ENCODE results near the gene ORM2.

Gene ORM2

DNA sequence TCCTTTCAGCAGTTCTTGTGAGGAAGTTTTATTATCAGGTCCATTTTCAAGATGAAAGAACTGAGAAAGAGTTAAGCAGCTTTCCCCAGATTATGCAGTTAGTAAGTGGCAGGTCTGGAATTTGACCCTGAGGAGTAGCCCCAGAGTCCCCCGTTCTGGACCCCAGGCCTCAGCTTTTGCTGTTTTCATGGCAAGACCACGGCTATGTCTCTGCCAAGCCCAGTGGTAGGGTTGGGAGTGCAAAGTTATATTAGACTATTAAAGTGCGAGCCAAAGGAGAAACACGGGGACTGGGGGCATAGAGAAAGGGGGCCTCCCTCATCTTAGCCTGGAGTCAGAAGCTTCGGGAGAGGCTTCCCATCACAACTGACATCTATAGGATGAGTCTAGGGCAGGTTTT is 26.1 kb upstream of the ORM2 start:
- FAIRE-seq (no peak), DNase-seq (ENCODE audit: insufficient read length, low spot score) (no peak)
- TF ChIP-seq PAX5 (IDR thresholded peaks at IDR 0.05; ENCODE audit: insufficient read depth, low read length, severe bottlenecking) (no peak), TAF1 (IDR thresholded peaks at IDR 0.05; ENCODE audit: low read depth, low read length) (no peak), POLR2AphosphoS5 (IDR thresholded peaks at IDR 0.05; ENCODE audit: low read depth, low read length) (no peak), POLR2A (IDR thresholded peaks at IDR 0.05; ENCODE audit: low read depth, low read length) (no peak), SPI1 (IDR thresholded peaks at IDR 0.05; ENCODE audit: low read depth, low read length) (no peak), POU2F2 (IDR thresholded peaks at IDR 0.05; ENCODE audit: low read depth, low read length) (no peak)

- DNase-seq (ENCODE audit: insufficient read length, low spot score): no peak
- TF ChIP-seq PAX5 (IDR thresholded peaks at IDR 0.05; ENCODE audit: insufficient read depth, low read length, severe bottlenecking): no peak
- no peak for TF ChIP-seq SPI1 (IDR thresholded peaks at IDR 0.05; ENCODE audit: low read depth, low read length)
- TF ChIP-seq POLR2AphosphoS5 (IDR thresholded peaks at IDR 0.05; ENCODE audit: low read depth, low read length): no peak
- TF ChIP-seq TAF1 (IDR thresholded peaks at IDR 0.05; ENCODE audit: low read depth, low read length): no peak
- no peak for TF ChIP-seq POU2F2 (IDR thresholded peaks at IDR 0.05; ENCODE audit: low read depth, low read length)
- TF ChIP-seq POLR2A (IDR thresholded peaks at IDR 0.05; ENCODE audit: low read depth, low read length): no peak
- FAIRE-seq: no peak
Observed at GRCh38 chr9:114303977-114304376, 25.7 kb upstream of the ORM2 start.

DNA sequence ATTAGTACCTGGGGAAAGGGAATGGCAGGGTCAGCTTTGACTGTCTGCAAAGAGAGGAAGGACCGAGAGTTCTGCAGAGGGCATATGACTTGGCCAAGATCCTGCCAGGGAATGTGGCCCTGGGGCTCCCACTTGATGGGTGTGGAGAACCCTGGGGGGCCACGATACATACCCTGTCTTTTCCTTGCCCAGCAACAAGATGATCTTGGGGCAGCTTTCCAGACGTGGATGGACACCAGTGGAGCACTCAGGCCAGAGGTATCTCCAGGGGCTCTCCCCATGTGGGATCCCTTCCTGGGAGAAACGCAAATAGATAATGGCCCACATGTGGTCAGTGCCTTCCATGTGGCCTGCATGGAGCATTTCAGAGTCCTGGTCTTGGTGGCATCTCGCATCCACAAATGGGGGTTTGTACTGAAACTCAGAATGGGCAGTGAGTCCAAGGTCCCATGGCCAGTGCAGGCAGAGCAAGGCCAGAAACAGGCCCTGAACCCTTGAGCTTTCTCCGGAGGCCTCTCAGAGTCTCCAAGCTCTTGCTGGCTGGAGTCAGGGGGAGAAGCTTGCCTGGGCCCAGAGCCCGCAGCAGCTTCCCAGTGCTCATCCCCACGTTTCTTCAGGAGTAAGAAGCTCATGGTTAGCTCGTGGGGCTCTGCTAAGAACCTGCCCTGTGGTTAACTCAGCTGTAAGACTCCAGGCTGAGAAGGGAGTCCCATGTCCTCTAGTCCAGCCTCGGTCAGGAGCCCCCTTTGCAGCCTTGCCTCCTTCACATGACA is 25.1 kb upstream of the ORM2 start:
- FAIRE-seq: no peak
- DNase-seq (ENCODE audit: insufficient read length, low spot score): no peak
- TF ChIP-seq TAF1 (IDR thresholded peaks at IDR 0.05; ENCODE audit: low read depth, low read length) (no peak), POLR2AphosphoS5 (IDR thresholded peaks at IDR 0.05; ENCODE audit: low read depth, low read length) (no peak), PAX5 (IDR thresholded peaks at IDR 0.05; ENCODE audit: insufficient read depth, low read length, severe bottlenecking) (no peak), SPI1 (IDR thresholded peaks at IDR 0.05; ENCODE audit: low read depth, low read length) (no peak), POLR2A (IDR thresholded peaks at IDR 0.05; ENCODE audit: low read depth, low read length) (no peak), POU2F2 (IDR thresholded peaks at IDR 0.05; ENCODE audit: low read depth, low read length) (no peak)

DNA sequence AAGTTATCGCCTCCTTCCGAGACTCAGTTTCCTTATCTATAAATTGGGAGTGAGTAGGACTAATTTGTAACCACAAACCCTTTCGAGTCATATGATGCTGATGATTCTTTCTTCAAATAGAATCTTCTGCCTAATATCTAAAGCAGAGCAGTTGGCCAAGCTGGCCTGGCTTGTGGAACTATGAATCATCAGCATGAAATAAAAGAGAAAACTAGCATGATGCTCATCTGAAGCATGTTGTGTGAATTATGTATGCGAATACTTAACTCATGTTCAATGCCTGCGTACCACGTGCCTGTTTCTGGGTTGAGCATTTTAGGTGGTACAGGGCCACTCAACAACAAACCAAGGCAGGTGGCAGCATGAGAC is 21.8 kb upstream of the ORM2 start:
- no peak for FAIRE-seq
- TF ChIP-seq POLR2A (IDR thresholded peaks at IDR 0.05; ENCODE audit: low read depth, low read length) (no peak), POLR2AphosphoS5 (IDR thresholded peaks at IDR 0.05; ENCODE audit: low read depth, low read length) (no peak), SPI1 (IDR thresholded peaks at IDR 0.05; ENCODE audit: low read depth, low read length) (no peak), POU2F2 (IDR thresholded peaks at IDR 0.05; ENCODE audit: low read depth, low read length) (no peak), PAX5 (IDR thresholded peaks at IDR 0.05; ENCODE audit: insufficient read depth, low read length, severe bottlenecking) (no peak), TAF1 (IDR thresholded peaks at IDR 0.05; ENCODE audit: low read depth, low read length) (no peak)
- no peak for DNase-seq (ENCODE audit: insufficient read length, low spot score)

- FAIRE-seq (no peak), DNase-seq (ENCODE audit: insufficient read length, low spot score) (no peak)
- no peak for TF ChIP-seq SPI1 (IDR thresholded peaks at IDR 0.05; ENCODE audit: low read depth, low read length)
- TF ChIP-seq POLR2A (IDR thresholded peaks at IDR 0.05; ENCODE audit: low read depth, low read length): no peak
- no peak for TF ChIP-seq TAF1 (IDR thresholded peaks at IDR 0.05; ENCODE audit: low read depth, low read length)
- no peak for TF ChIP-seq PAX5 (IDR thresholded peaks at IDR 0.05; ENCODE audit: insufficient read depth, low read length, severe bottlenecking)
- TF ChIP-seq POU2F2 (IDR thresholded peaks at IDR 0.05; ENCODE audit: low read depth, low read length): no peak
- no peak for TF ChIP-seq POLR2AphosphoS5 (IDR thresholded peaks at IDR 0.05; ENCODE audit: low read depth, low read length)
Observed at GRCh38 chr9:114308361-114308950, 21.2 kb upstream of the ORM2 start.

DNA sequence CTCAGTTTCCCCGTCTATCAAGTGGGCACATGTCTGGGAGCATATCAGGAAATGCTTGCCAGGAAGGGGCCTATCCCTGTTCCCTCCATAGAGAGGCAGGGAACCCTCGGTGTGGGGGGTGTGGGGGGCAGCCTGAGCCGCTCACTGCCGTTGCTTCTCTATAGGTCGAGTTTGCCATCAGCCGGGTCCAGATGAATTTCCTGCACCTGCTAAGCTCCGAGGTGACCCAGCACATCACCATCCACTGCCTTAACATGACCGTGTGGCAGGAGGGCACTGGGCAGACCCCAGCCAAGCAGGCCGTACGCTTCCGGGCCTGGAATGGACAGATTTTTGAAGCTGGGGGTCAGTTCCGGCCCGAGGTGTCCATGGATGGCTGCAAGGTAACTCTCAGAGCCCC is 20.6 kb upstream of the ORM2 start:
- no peak for FAIRE-seq
- TF ChIP-seq SPI1 (IDR thresholded peaks at IDR 0.05; ENCODE audit: low read depth, low read length) (no peak), POLR2AphosphoS5 (IDR thresholded peaks at IDR 0.05; ENCODE audit: low read depth, low read length) (no peak)
- DNase-seq (ENCODE audit: insufficient read length, low spot score): no peak

GRCh38 chr9:114310471-114311450 is 18.9 kb upstream of the ORM2 start:
- FAIRE-seq (no peak), DNase-seq (ENCODE audit: insufficient read length, low spot score) (no peak)
- no peak for TF ChIP-seq POLR2A (IDR thresholded peaks at IDR 0.05; ENCODE audit: low read depth, low read length)
- TF ChIP-seq POLR2AphosphoS5 (IDR thresholded peaks at IDR 0.05; ENCODE audit: low read depth, low read length): no peak
- no peak for TF ChIP-seq POU2F2 (IDR thresholded peaks at IDR 0.05; ENCODE audit: low read depth, low read length)
- TF ChIP-seq TAF1 (IDR thresholded peaks at IDR 0.05; ENCODE audit: low read depth, low read length): no peak
- no peak for TF ChIP-seq SPI1 (IDR thresholded peaks at IDR 0.05; ENCODE audit: low read depth, low read length)
- no peak for TF ChIP-seq PAX5 (IDR thresholded peaks at IDR 0.05; ENCODE audit: insufficient read depth, low read length, severe bottlenecking)

DNA sequence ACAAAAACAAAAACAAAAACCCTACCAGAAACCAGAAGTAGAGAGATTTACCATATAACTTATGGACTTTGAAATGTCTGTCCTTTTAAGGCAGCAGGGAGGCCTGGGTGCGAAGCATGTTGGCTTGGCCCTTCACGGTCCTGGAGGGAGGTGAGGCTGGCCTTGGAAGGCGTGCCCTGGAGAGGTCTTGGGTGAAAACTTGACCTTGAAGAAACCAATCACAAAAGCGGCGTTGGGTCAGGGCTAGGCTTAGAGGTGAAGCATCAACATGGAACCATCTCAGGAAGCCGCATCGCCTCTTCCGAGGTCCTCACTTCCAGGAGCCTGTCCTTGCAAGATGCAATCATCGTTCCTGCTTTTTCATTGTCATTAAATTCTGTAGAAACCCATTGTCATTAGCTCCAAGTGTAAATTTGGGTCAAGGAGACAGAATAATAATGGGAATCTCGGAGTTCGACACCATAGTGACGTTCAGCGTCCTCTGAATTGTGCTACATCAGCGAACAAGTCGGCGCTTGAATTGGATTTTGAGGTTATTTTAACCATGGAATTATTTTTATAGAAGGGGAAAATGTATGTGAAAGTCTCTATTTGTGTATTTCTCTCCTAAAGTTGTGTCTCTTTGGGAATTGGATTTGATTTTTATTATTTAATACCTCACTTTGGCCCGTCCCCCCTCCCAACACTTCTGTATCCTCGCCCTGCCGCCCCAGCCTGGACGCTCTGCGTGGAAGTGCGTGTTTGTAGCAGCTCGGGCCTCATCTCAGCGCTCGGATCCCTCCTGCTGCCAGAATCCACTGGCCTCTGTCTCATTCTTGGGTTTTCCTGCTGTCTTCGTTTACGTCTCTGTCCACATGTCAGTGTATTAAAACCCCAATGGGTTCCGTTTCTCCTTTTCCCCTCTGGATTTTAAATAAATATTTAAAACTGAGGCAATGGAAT is 17.8 kb upstream of the ORM2 start:
- DNase-seq (ENCODE audit: insufficient read length, low spot score): no peak
- no peak for FAIRE-seq
- TF ChIP-seq POU2F2 (IDR thresholded peaks at IDR 0.05; ENCODE audit: low read depth, low read length): no peak
- TF ChIP-seq SPI1 (IDR thresholded peaks at IDR 0.05; ENCODE audit: low read depth, low read length): no peak
- no peak for TF ChIP-seq POLR2AphosphoS5 (IDR thresholded peaks at IDR 0.05; ENCODE audit: low read depth, low read length)
- TF ChIP-seq POLR2A (IDR thresholded peaks at IDR 0.05; ENCODE audit: low read depth, low read length): no peak
- no peak for TF ChIP-seq PAX5 (IDR thresholded peaks at IDR 0.05; ENCODE audit: insufficient read depth, low read length, severe bottlenecking)
- TF ChIP-seq TAF1 (IDR thresholded peaks at IDR 0.05; ENCODE audit: low read depth, low read length): no peak

Measured in GM12891 (cell line).